ENCODE measurements around the gene ARHGAP28. TPM values are rescaled to one million over a fixed set of nuclear protein-coding genes. Genes with fewer than 3 reads are reported as not detected.

The ARHGAP28 gene
- total RNA-seq, 3 donors from 2014 or later, result 7.3 to 13.0 (median 10.8) TPM

DNA sequence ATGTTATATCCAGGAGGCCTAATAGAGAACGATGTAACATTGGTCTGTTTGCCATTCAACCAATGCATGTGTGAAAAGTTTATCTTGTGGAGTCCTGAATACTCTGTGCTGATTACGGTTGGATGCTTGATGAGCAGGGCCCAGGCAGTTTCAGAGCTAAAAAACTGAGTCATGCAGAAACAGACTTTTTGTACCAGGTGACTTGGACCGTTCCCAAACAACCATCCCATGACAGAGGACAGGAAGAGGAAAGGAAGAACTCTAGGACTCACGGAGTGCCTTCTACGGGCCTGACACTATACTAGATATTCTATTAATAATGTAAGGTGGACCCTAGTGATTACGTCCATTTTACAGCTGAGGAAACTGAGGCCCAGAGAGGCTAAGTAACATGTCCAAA is 142.1 kb downstream of the ARHGAP28 start:
- Histone ChIP-seq H3K4me1 (no peaks in the 10 kb centered on the region), H3K27ac (no peak overlapping the region), H3K36me3 (no peaks in the 10 kb centered on the region), H3K27me3 (no peaks in the 10 kb centered on the region), H3K4me3 (no peak overlapping the region), H3K9me3 (no peaks in the 10 kb centered on the region)
- no peak for DNase-seq (ENCODE audit: low spot score in 2 of 2)
- intact Hi-C loops (cut with DNase I; ENCODE audit: low total_unique reads), result no loop called here
- TF ChIP-seq, protein P1, sequence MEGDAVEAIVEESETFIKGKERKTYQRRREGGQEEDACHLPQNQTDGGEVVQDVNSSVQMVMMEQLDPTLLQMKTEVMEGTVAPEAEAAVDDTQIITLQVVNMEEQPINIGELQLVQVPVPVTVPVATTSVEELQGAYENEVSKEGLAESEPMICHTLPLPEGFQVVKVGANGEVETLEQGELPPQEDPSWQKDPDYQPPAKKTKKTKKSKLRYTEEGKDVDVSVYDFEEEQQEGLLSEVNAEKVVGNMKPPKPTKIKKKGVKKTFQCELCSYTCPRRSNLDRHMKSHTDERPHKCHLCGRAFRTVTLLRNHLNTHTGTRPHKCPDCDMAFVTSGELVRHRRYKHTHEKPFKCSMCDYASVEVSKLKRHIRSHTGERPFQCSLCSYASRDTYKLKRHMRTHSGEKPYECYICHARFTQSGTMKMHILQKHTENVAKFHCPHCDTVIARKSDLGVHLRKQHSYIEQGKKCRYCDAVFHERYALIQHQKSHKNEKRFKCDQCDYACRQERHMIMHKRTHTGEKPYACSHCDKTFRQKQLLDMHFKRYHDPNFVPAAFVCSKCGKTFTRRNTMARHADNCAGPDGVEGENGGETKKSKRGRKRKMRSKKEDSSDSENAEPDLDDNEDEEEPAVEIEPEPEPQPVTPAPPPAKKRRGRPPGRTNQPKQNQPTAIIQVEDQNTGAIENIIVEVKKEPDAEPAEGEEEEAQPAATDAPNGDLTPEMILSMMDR (IDR thresholded peaks at IDR 0.05), result no peak
- TF ChIP-seq POLR2A (IDR thresholded peaks at IDR 0.05) (no peak), POLR2AphosphoS5 (IDR thresholded peaks at IDR 0.05) (no peak)

DNA sequence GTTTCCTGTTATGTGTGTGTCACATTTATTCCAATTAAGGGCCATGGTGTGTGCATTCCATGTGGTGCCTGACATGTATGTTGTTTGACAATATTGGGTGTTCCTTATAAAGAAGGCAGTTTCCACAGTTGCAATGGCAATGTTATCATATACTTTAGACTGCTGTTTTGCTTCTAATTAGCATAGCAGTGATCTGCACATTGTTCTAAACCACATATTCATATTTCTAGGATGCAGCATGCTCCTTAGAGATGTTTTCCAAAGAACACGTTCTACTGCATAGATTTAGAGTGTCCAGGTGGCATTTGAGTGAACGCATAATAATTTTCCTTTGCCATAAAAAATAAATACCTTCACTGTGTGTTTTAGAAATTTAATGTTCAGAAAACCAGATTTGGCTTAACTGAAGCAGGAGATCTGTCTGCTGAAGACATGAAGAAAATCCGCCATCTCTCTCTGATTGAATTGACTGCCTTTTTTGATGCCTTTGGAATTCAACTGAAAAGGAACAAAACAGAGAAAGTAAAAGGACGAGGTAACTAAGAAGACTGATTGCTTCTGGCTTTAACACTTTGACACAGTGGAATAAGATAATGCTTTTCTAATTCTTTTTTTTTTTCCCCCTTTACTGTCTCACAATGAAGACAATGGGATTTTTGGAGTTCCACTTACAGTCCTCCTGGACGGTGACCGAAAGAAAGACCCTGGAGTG is 143.7 kb downstream of the ARHGAP28 start:
- Histone ChIP-seq H3K27ac (no peak overlapping the region), H3K9me3 (no peaks in the 10 kb centered on the region), H3K27me3 (no peaks in the 10 kb centered on the region), H3K36me3 (no peaks in the 10 kb centered on the region), H3K4me1 (no peaks in the 10 kb centered on the region), H3K4me3 (no peak overlapping the region)
- intact Hi-C loops (cut with DNase I; ENCODE audit: low total_unique reads), result no loop called here
- no peak for TF ChIP-seq POLR2A (IDR thresholded peaks at IDR 0.05)
- no peak for TF ChIP-seq POLR2AphosphoS5 (IDR thresholded peaks at IDR 0.05)
- TF ChIP-seq, protein P1 (IDR thresholded peaks at IDR 0.05), result no peak
- no peak for DNase-seq (ENCODE audit: low spot score in 2 of 2)

DNA sequence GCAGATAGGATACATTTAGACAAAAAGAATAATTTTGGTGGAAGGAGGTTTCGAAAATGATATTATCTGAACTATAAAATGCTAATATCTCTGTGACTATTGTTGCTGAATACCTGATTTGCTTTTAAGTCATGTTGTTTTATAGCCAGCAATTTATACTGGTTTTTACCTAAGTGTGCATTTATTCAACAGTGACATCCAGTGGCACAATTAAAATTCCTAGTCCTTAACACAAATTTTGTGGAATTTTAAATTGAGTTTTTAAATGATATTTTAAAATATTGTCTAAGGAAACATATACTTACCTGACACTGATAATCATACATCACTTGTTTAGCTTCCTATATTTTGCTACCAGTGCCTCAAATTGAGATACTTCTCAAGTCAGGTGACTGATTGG is 144.8 kb downstream of the ARHGAP28 start:
- Histone ChIP-seq H3K9me3 (no peaks in the 10 kb centered on the region), H3K27ac (no peak overlapping the region), H3K4me3 (no peak overlapping the region), H3K4me1 (no peaks in the 10 kb centered on the region), H3K36me3 (no peaks in the 10 kb centered on the region), H3K27me3 (no peaks in the 10 kb centered on the region)
- DNase-seq (ENCODE audit: low spot score in 2 of 2), result no peak
- TF ChIP-seq POLR2AphosphoS5 (IDR thresholded peaks at IDR 0.05) (no peak), POLR2A (IDR thresholded peaks at IDR 0.05) (no peak)
- TF ChIP-seq, protein P1 (IDR thresholded peaks at IDR 0.05), result no peak
- intact Hi-C loops (cut with DNase I; ENCODE audit: low total_unique reads), result no loop called here

DNA sequence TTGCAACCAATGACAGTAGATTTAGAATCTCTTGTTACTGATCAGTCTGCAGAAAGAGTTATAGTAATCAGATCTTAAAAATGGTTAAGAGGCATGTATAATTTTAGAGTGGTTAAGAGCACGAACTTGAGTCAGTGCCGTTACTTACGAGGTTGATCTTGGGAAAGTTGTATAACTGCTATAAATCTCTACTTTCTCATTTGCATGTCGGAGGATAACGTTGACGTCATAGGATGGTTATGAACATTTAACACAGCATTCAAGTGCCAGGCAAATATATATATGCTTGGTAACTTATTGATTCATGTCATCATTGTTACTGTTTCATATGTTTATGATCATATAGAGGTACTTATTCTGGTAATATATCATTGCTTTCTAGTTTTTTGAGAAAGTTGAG is 146.2 kb downstream of the ARHGAP28 start:
- intact Hi-C loops (cut with DNase I; ENCODE audit: low total_unique reads), result no loop called here
- Histone ChIP-seq H3K27me3 (no peaks in the 10 kb centered on the region), H3K4me1 (no peaks in the 10 kb centered on the region), H3K36me3 (no peaks in the 10 kb centered on the region), H3K9me3 (no peaks in the 10 kb centered on the region), H3K27ac (no peak overlapping the region), H3K4me3 (no peak overlapping the region)
- no peak for DNase-seq (ENCODE audit: low spot score in 2 of 2)
- TF ChIP-seq POLR2A (IDR thresholded peaks at IDR 0.05), result no peak

DNA sequence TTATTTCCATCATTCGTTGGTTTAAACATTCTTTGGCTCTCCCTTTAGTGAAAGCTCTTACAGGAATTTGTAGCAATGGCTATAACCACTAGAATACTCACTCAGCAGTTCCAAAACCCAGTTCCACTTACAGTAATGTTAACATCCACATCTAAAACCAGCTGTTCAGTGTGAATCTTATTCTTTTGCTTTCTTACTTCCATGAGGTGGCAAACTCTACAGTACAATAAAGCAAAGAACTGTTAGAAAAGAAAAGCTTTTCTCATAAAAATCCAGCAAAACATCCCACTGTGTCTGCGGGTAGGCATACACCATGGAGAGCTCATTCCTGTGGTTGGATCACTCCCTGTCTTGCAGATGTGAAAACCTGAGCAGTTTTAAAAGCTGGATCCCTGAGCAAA is 147.1 kb downstream of the ARHGAP28 start:
- DNase-seq (ENCODE audit: low spot score in 2 of 2), result no peak
- no peak for TF ChIP-seq POLR2A (IDR thresholded peaks at IDR 0.05)
- TF ChIP-seq, protein P1 (IDR thresholded peaks at IDR 0.05), result no peak
- TF ChIP-seq POLR2AphosphoS5 (IDR thresholded peaks at IDR 0.05), result no peak
- Histone ChIP-seq H3K27me3 (no peaks in the 10 kb centered on the region), H3K9me3 (no peaks in the 10 kb centered on the region), H3K27ac (no peak overlapping the region), H3K36me3 (no peaks in the 10 kb centered on the region), H3K4me1 (no peaks in the 10 kb centered on the region), H3K4me3 (no peak overlapping the region)
- intact Hi-C loops (cut with DNase I; ENCODE audit: low total_unique reads), result no loop called here
